ENCODE data around the gene SZT2. TPM values are rescaled to one million over a fixed set of nuclear protein-coding genes. Genes with fewer than 3 reads are reported as not detected.

Gene SZT2
- total and polyA plus RNA-seq, 10 of the 15 experiments (the other 5 are each of a cell fraction or from before 2014, with no cell fraction given) = 1.4 to 38.3 (median 12.7) TPM

- Histone ChIP-seq H2AFZ (ENCODE audit: control insufficient read depth, low read depth, low read length) (no peak overlapping the region), H3K4me3 (no peak overlapping the region), H4K20me1 (ENCODE audit: control insufficient read depth, insufficient read depth) (no peaks in the 10 kb centered on the region; the same call in 1 of the 2 replicates), H3K36me3 (ENCODE audit: control insufficient read depth in 2 of 2, insufficient read depth in 2 of 2, low read length in 1 of 2) (peaks cover 6 to 31% of the 10 kb centered on the region in 2 experiments), H3K27me3 (replicated peaks in 1 of 2; ENCODE audit: control insufficient read depth in 2 of 2, insufficient read depth in 2 of 2, low read length in 1 of 2) (no peaks in the 10 kb centered on the region), H3K9ac (ENCODE audit: control insufficient read depth, insufficient read depth, low read length) (no peak overlapping the region), H3K4me1 (ENCODE audit: control insufficient read depth, insufficient read depth, low read length) (peaks cover 18% of the 10 kb centered on the region), H3K27ac (ENCODE audit: control insufficient read depth, insufficient read depth) (no peak overlapping the region), H3K79me2 (ENCODE audit: control insufficient read depth, insufficient read depth, low read length) (peaks cover 43% of the 10 kb centered on the region), H3K9me3 (replicated peaks; ENCODE audit: control insufficient read depth, insufficient read depth, low read length) (no peaks in the 10 kb centered on the region), H3K4me2 (ENCODE audit: control insufficient read depth, insufficient read depth) (no peak overlapping the region)
- ATAC-seq (no peak), FAIRE-seq (no peak), DNase-seq (ENCODE audit: low read depth, low spot score) (no peak)
- no peak for TF ChIP-seq NR2C2 (IDR thresholded peaks at IDR 0.05; ENCODE audit: borderline replicate concordance, control insufficient read depth, insufficient read length, low read depth)
- TF ChIP-seq SREBF1 (IDR thresholded peaks at IDR 0.05; ENCODE audit: low read length) = no peak
- no peak for TF ChIP-seq TCF12 (IDR thresholded peaks at IDR 0.05; ENCODE audit: low read depth, low read length)
- TF ChIP-seq ETV6 (conservative IDR thresholded peaks at IDR 0.05 in 1 of 2, IDR thresholded peaks at IDR 0.05 in 1 of 2; ENCODE audit: borderline replicate concordance in 1 of 2, low read depth in 1 of 2) = no peak
- TF ChIP-seq CHD4 (IDR thresholded peaks at IDR 0.05) = no peak
- TF ChIP-seq KLF5 (IDR thresholded peaks at IDR 0.05; ENCODE audit: partially characterized antibody) = no peak
- no peak for TF ChIP-seq REST (IDR thresholded peaks at IDR 0.05; ENCODE audit: low read depth, low read length)
- TF ChIP-seq BCL3 (IDR thresholded peaks at IDR 0.05; ENCODE audit: borderline replicate concordance, insufficient read depth, low read depth, low read length, poor library complexity, severe bottlenecking) = no peak
- no peak for TF ChIP-seq KAT2A (conservative IDR thresholded peaks at IDR 0.05; ENCODE audit: control insufficient read depth, low read depth, low read length)
- no peak for TF ChIP-seq HDAC2 (IDR thresholded peaks at IDR 0.05)
- TF ChIP-seq PAX8 (IDR thresholded peaks at IDR 0.05) = no peak
- TF ChIP-seq SREBF2 (IDR thresholded peaks at IDR 0.05; ENCODE audit: low read length) = no peak
- no peak for TF ChIP-seq CHD1 (IDR thresholded peaks at IDR 0.05; ENCODE audit: low read depth, low read length)
- no peak for TF ChIP-seq NR2F1 (conservative IDR thresholded peaks at IDR 0.05)
- TF ChIP-seq ZBED1 (IDR thresholded peaks at IDR 0.05; ENCODE audit: borderline replicate concordance) = no peak
- TF ChIP-seq NFIC (IDR thresholded peaks at IDR 0.05; ENCODE audit: low read depth, low read length) = no peak
- TF ChIP-seq USF2 (IDR thresholded peaks at IDR 0.05; ENCODE audit: borderline replicate concordance, low read depth, low read length) = no peak
- no TSS peak for BruUV-seq (replicated peaks)
- over 99% methylated on average over 6 of the region's 6 CpGs for WGBS (ENCODE audit: insufficient coverage, insufficient replicate concordance, low lambda C conversion rate, missing lambda C conversion rate)
- ChIA-PET POLR2A (no interaction called here), SMC1A (ENCODE audit: uncharacterized antibody, unreplicated experiment) (no interaction called here), RAD21 (ENCODE audit: unreplicated experiment) (no interaction called here), CTCF (interaction anchor here (1.1 to 3.0 kb wide), 2 partner anchors 9 to 10 kb away, joined by 3 to 14 read pairs; no protein-coding TSS in a partner anchor)
- in situ Hi-C loops (cut with MboI) = no loop called here
- intact Hi-C loops (cut with micrococcal nuclease; ENCODE audit: unreplicated experiment) = no loop called here
Measured at GRCh38 chr1:43386676-43387075, 3.0 kb upstream of the SZT2 start.

Measured in GM12878 (cell line).